HG03439 (cell line): ENCODE measurements around the gene ATP5F1D.

Experiments
- ATAC-seq: cut with Tn5 transposase; IDR thresholded peaks from one replicate; pipeline ENCODE4 v1.9.1; 2021; ENCODE audit warnings: mild to moderate bottlenecking, moderate library complexity; ENCODE audit not compliant: unreplicated experiment

The ATP5F1D gene

GRCh38 chr19:1220477-1220930, 21.0 kb upstream of the ATP5F1D start:
- ATAC-seq, result no peak

GRCh38 chr19:1220976-1221903, 20.3 kb upstream of the ATP5F1D start:
- no peak for ATAC-seq

- ATAC-seq, result no peak
These were observed 19.7 kb upstream of the ATP5F1D start for GRCh38 chr19:1221904-1222255.

GRCh38 chr19:1222394-1222793, 19.2 kb upstream of the ATP5F1D start:
- ATAC-seq, result no peak

GRCh38 chr19:1223018-1223855, 18.3 kb upstream of the ATP5F1D start:
- no peak for ATAC-seq

- no peak for ATAC-seq
These were observed 17.3 kb upstream of the ATP5F1D start for GRCh38 chr19:1224047-1224825.

- ATAC-seq, result no peak
These were observed 16.7 kb upstream of the ATP5F1D start for GRCh38 chr19:1224847-1225246.

GRCh38 chr19:1225440-1226226, 15.9 kb upstream of the ATP5F1D start:
- no peak for ATAC-seq

- no peak for ATAC-seq
These were observed 15.4 kb upstream of the ATP5F1D start for GRCh38 chr19:1226227-1226518.

GRCh38 chr19:1226522-1227303, 14.8 kb upstream of the ATP5F1D start:
- ATAC-seq, result no peak

- no peak for ATAC-seq
These were observed 14.1 kb upstream of the ATP5F1D start for GRCh38 chr19:1227304-1228054.

- no peak for ATAC-seq
These were observed 13.2 kb upstream of the ATP5F1D start for GRCh38 chr19:1228161-1228957.

GRCh38 chr19:1229056-1229923, 12.3 kb upstream of the ATP5F1D start:
- ATAC-seq, result no peak

GRCh38 chr19:1229924-1230782, 11.4 kb upstream of the ATP5F1D start:
- no peak for ATAC-seq

- no peak for ATAC-seq
These were observed 10.6 kb upstream of the ATP5F1D start for GRCh38 chr19:1230783-1231489.
